NCI-H345 treated with DMSO at 0.1 percent for 48 hours (cell line): ENCODE data around the gene IRF8.
"Not testable (repeated sequence)": the region's sequence is repeated elsewhere in the genome, so short reads cannot be mapped to it uniquely, and the experiment has no call there.

Source experiments
- DNase-seq: peaks from one replicate; lab custom pipeline; 2025; ENCODE audit not compliant: unreplicated experiment; lab: John Stamatoyannopoulos, UW

The IRF8 gene, protein sequence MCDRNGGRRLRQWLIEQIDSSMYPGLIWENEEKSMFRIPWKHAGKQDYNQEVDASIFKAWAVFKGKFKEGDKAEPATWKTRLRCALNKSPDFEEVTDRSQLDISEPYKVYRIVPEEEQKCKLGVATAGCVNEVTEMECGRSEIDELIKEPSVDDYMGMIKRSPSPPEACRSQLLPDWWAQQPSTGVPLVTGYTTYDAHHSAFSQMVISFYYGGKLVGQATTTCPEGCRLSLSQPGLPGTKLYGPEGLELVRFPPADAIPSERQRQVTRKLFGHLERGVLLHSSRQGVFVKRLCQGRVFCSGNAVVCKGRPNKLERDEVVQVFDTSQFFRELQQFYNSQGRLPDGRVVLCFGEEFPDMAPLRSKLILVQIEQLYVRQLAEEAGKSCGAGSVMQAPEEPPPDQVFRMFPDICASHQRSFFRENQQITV

DNA sequence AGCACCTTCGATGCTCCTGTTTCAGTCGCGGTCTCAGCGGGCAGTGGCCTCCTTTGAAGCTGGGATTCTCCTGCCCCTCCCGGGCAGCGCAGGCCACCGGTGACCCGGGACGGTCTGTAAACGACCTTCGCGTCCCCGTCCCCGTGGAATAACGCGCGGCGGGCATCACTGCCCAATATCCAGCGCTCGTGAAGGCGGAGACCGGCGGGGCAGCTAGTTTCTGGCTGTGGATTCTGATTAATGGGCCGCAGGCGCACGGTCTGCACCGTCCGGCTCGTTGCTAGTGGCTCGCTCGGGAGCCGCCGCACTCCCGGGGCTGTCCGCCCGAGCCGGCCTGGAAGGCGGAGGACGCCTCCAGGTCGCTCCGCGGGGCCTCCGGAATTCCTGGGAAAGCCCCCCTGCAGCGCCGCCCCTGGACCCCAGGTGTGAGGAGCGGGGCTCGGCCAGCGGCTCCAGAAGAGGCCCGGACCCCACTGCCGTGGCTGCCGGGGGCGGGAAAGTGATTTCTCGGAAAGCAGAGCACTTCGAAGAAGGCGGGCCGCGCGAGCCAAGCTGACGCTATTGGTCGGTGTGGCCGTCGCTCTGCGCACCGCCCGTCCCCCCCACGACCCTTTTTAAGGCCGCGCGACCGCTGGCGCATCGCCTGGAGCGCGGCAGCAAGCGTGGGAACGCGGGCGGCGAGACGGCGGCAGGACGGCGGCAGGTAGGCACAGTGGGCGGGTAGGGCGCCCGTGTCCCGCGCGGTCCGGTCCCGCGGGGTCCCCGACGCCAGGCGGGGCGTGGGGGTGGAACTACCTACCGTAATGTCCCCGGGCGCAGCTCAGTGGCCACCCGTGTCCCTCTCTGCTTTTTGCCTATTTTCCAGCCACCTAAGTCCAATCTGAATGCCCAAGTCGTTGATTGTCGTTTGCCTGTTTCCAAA lies at the start of gene IRF8:
TSS of gene IRF8 (plus strand) at position 642 of the 922 bp plus-strand sequence. CDS start 3,854 bp downstream, outside the sequence.
- no peak for DNase-seq

DNA sequence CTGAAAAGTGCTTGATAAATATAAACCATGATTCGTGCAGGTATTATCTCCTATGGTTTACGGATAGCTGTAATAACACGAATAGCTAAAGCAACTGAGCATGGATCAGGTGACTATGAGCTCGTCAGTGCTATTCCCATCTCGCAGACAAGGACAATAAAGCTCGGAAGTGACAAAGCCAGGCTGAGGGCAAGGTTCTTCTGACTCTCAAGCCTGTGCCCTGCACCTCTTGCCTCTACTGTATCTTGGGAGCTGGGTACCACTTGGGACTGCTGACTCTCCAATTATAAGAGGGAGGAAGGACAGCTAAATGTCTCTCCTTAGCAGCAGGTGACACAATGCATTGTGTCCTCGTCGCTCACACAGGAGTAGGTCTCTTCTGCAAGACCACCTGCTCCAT lies 49.6 kb upstream of the IRF8 start:
- no peak for DNase-seq

DNA sequence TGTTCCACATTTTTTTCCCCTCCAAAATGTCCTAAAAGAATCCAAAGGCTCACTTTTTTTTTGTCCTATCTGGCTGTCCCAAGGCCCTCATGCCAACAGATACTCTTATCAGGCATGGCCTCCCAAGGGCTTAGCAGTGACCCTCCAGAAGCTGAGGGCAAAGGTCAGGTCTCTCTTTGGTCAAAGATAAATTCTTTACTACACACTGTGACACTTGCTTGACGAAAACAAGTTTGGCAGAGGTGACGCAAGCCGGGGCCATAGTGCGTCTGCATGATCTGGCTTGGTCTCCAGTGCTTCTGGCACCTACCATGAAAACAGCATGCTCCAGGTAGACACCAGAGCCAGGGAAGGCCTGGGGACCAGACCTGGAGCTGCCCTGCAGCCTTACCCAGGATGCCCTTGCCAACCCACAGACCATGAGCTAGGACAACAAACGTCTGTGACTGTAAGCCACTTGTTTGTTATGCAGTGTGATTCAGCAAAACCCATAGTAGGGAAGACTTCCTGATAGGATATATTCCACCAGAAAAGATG lies 48.5 kb upstream of the IRF8 start:
- no peak for DNase-seq

DNA sequence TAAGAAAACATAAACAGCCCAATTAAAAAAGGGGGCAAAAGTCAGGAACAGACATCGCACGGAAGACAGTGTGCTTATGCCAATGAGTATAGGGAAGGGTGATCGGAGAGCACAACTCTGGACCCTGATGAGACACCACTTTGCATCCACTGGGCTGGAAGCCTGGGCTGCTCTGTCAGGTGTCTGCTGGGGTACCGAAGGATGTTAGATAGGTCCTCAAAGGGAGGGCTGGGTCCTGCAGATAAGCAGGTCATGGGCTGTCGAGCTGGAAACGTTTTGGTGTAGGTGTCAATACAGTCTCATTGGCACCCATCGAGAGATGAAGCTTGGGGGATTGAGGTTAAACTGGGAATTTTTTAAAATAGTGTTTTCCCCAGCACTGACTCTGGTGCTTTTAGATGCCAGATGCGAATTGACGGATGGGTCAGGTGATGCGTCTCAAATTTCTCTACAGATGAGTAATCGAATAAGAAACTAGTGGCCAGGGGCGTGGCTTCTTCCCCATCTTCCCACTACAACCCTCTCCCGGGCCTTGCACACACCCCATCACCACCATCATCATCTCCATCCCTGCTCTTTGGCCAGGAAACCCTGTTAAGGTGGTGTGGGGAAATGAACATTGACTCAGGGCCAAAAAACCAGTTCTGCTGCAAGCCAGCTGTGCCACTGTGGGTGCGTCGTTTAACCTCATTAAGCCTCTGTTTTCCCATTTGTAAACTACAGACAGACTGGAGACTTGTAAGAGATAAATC lies 47.8 kb upstream of the IRF8 start:
- DNase-seq = no peak

DNA sequence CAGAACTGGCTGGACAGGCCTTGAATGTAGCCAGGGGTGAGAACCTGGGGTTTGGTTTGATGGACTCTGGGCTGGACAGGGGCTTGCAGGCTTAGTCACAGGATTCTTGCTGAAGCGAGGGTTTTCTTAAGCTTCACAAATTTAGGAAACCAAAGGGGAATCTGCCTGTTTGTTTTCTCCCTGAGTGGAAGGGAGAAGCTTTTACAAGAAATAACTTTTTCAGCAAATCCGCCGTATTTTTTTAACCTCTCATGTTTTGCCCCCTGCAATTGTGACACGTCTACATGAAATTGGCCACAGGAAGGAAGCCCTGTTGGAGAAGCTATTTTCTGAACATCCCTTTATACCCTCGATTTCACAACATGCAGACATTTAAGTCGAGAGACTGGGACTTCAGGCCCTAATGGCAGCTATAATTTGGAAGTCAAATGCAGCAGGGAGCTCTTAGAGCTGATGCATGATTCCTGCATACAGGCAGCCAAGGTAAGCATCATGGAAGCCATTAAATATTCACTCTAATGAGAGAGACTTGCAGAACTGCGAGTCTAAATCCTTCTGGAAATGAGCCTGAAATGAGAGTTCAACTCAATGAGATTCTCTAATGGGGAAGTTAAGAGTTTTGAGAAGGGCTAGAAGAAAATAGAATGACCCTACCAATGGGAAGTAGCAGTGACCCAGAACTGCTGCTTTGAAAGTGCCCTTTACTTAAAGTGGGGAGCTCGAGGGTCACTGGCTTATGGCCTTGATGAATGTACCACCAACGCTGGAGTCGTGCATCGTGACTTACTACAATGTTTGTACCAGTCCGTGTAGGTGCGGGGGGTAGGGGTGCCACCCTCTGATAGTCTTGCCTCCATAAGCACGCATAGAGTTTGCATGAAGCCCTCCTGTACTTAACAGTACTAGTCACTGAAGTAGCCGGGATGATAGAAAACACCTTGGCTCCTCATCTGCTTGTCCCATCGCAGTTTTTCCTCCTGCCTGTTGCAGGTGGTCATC lies 45.1 kb upstream of the IRF8 start:
- DNase-seq = no peak

DNA sequence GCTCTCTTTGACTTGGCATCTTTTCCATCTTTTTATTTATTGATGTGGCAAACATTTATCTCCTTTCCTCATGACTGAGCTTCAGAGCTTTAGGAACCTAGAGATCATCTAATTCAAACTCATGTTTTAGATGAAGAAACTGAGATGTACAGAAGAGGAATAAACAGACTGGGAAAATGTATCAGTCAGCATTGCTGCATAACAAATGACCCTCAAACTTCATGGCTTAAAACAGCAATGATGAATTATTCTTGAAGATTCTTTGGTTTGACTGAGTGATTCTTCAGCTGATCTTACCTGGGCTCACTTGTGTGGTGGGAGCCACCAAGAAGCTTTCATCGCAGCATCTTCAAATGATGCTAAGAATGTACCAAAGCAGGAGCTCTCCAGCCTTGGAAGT lies 44.0 kb upstream of the IRF8 start:
- DNase-seq = no peak

DNA sequence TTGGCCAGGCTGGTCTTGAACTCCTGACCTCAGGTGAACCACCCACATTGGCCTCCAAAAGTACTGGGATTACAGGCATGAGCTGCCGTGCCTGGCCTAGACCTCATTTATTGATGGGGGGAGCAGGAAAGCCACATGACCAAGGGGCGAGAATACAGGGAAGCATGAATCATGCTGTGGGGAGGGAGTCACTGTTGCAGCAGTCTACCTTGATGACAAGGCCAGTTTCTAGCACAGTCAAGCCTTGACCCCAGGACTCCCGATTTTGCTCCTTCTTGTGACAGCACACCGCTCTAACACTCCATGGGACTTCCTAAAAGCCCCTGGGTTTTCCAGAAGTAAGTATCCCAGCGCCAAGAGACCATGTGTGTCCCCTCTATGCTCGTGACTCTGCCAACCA lies 42.9 kb upstream of the IRF8 start:
- no peak for DNase-seq

DNA sequence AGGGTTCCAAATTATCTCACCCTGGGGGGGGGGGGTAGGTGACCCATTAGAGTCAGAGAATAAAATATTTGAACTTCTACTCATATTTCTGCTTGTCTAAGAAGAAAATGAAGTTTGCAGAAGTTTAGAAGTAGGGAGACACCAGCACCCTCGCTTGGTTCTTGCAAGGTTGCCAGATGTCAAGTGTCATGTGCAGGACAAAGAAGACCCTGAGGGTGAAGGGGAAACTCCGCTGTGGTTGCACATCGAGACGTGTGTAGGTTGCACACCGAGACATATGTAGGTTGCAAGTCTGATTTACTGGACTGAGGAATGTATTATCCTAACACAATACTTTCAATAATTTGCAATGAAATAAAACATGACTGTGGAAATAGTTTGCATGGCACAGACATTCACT lies 42.4 kb upstream of the IRF8 start:
- no peak for DNase-seq

DNA sequence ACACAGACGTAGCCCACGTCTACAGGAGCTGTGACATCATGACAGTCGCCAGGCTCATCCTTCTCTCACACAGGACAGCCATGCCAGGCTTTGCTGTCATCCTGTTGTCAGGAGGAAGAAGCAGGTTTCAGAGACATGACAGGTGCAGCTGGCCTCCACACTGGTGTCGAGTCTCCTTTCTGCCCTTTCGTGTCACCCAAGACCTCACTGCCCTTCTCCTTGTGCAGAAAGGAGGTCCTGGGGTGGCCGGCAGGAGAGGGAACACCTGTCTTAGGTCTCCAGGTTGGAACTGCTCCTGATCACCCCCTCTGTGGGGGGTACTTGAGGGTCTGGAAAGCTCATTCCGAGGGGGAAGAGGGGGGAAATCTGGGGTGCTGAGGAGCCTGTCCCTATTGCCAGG lies 41.6 kb upstream of the IRF8 start:
- DNase-seq = no peak

DNA sequence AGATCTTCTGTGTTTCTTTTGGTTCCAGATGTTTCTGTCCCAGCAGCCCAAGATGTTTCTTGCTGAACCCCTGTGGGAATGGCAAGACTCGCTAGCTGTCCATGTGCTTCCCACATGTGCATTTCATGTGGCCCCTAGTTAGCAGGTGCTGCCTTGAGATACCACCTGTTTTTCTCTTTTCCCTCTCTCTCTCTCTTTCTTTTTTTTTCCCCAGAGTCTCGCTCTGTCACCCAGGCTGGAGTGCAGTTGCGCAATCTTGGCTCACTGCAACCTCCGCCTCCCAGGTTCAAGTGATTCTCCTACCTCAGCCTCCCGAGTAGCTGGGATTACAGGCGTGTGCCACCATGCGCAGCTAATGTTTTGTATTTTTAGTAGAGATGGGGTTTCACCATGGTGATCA lies 40.4 kb upstream of the IRF8 start:
- not testable (repeated sequence) for DNase-seq

DNA sequence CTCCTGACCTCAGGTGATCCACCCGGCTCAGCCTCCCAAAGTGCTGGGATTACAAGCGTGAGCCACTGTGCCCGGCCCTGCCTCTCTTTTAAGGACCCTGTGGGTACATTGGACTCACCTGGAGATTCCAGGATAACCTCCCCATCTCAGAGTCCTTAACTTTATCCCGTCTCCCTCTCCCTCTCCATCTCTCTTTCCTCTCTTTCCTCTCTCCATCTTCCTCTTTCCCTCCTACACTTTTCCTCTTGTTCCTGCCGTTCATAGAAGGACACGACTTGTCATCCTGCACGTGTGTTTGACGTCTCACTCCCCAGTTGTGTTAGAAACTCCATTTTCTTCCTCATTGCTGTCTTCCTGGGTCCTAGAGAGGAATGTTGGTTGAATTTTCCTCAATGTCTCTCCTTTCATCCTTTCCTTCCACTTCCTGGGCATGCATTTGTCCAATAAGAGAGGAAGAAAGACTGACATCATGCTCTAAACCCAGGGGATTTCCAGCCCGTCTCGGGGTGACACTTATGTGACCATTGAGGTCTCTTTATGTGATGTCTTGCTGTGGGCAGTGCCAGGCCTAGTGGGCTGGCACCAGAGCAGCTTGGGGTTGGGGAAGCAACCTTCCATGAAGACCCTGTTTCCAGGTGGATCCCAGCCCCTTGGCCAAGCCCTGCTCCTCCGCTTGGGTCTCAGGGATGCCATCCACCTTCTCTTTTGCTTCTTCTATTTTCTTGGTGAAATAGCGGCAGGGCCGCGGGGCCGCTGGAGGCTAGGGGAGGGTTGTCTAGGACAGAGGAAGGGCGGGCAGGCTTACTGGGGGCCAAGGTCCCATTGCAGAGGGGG lies 39.8 kb upstream of the IRF8 start:
- no peak for DNase-seq

DNA sequence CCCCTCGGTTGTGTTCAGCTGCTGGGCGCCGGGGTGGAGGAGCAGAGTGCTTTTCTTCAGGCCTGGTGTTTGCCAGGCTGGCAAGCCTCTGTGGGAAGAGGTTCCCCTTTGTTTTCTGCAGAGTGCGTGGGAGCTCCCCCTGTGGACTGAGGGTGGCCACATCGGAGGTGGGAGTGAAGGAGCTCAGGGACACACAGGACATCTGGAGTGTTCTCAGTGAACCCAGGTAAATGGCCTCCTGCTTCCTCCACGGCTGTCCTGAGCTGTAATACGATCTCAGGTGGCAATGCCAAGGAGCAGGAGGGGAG lies 39.2 kb upstream of the IRF8 start:
- DNase-seq = no peak

DNA sequence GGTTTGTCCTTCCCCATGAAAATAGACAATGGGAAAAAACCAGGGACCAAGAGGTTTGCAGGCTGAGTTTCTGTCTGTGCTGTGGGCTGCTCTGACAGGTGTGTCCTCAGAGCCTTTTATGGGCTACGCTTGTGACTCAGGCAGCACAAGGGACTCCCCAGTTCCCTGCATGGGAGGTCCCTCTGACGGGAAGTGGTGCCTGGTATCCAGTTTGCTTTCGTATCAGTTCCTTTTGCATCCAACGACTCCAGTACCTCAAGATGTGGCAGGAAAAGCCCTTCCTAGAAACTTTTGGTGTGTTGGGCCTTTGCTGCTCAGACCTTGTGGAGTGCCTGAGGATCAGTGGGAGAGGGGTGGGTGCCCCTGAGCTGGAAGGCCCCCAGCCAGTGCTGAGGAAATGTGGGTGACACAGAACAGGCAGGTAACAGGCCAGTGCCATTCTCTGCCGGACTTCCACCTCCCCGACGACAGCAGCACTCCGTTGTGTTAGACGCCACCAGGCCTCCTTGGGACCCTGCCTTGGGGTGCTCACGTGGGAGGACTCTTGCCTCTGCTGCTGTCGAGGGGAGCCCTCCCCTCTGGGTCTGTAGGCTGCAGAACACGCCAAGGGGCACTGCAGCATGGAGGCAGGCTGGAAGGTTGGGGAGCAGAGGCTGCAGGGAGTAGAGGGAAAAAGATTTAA lies 38.4 kb upstream of the IRF8 start:
- no peak for DNase-seq

DNA sequence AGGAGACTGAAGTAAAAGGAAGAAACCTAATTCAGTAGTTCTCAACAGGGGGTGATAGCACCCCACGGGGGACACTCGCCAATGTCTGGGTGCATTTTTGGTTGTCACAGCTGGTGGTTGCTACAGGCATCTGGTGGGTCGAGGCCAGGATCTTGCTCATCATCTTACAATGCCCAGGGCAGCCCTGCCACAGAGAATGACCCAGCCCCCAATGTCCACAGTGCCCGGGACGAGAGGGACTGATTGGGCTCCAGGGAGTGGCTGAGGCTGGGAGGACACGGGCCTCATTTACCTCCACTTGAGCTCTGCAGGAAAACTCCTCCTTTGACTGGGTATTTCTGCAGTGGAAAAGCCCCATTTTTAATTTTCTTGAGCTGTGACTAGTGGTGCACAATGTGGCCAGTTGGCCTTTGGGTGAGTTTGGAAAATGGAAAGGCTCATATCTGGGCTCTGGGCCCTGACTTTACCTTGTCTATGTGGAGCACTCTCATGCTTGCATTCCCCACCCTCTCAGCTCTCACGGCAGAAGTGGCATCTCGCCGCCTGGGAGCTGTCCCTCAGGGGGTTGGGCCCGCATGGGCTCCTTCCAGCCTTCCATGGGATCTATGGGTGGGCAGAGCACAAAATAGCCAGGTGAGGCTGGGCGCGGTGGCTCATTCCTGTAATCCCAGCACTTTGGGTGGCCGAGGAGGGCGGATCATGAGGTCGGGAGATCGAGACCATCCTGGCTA lies 37.7 kb upstream of the IRF8 start:
- DNase-seq = no peak

DNA sequence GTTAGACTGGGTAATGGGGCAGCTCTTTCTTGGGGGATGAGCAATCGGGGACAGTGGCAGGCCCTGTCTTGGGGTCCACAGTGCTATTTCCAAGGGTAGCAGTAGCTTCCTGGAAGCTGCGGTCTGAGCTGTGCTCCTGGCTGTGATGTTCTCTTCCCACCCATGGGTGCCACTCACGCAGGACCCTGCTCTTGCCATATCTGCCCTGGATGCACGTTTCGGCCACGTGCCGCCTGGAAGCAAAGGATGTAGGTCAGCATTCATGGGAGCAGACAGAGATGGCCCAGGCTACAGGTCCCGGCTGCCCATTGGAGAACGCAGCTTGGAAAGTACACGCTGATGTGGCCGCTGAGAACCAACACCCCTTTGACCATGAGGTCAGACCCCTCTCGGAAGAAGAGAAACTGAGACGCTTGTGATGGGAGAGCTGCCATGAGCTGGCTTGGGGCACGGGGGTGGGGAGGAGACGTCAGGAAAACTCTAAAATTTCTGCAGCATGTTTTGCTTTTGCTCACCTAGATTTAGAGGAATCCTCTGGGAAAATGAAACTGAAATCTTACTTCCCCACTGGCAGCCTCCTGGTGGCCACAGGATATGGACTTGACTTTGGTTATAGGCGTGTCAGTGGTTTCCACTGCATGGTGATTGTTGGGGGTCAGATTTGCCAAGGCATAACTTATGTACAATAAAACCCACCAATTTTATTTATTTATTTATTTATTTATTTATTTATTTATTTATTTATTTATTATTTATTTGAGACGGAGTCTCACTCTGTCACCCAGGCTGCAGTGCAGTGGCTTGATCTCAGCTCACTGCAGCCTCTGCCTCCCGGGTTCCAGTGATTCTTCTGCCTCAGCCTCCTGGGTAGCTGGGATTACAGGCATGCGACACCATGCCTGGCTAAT lies 36.2 kb upstream of the IRF8 start:
- no peak for DNase-seq

DNA sequence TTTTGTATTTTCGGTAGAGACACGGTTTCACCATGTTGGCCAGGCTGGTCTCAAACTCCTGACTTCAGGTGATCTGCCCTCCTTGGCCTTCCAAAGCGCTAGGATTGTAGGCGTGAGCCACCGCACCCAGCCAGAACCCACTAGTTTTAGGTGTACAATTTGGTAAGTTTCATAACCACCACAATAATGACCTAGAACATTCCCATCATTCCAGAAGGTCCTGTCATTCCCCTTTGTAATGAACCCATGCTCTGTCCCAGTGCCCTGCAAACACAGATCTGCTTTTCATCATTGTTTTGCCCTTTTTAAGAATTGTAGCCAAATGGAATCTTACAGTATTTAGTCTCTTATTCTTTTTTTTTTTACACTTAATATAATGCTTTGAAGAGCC lies 35.6 kb upstream of the IRF8 start:
- DNase-seq = no peak

DNA sequence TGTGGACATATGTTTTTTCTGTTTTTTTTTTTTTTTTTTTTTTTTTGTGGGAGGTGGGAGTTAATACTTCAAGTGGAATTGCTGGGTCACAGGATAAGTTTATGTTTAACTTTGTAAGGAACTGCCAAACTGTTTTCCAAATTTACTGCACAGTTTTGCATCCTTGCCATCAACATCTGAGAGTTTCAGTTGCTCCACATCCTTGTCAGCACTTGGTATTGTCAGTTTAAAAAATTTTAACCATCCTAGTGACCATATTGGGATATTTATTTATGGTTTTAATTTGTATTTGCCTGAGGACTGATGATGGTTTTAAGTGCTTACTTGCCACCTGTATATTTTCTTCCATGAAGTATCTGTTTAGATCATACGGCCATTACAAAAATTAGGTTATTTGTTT lies 34.0 kb upstream of the IRF8 start:
- DNase-seq = no peak
